ENCODE data around the gene GBX2. TPM values are rescaled to one million over a fixed set of nuclear protein-coding genes. Genes with fewer than 3 reads are reported as not detected.

GBX2 gene
- total RNA-seq, 1 experiment from 2014 or later = 0.31 TPM

DNA sequence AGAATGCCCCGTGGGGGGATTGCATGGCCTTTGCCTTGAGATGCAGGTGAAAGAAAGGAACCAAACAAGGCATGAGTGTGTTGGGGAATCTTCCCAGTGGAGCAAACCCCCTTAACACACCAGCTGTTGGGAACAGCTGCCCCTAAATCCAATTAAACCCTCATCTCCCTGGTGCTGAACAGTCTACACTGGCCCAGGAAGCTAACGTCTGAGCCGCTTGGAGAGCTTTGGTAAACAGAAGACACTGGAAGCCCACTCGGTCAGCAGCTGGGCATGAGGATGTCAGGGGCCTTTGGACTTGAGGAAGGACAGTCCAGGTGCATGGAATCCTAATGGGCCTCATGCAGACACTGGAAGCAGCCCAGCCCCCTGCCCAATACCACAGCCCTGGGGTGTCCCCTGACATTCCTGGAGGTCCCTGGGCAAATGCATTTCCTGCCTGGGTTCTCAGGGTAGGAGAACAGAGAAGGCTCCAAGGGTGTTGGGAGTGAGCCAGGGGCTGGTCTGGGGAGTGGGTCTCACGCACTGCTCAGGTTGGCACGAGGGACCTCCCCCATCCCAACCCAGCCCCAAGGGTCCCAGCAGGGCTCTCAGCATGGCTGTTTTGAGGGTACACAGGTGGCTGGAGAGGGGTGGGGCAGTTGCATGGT, 37.7 kb downstream of the GBX2 start:
- H3K14ac ChIP-seq (ENCODE audit: insufficient read depth, low read length) = no peak overlapping the region; the same call in 1 of the 2 replicates
- H2BK20ac ChIP-seq (ENCODE audit: low read depth, low read length, poor library complexity, severe bottlenecking) = no peak overlapping the region
- H3K4me1 Mint-ChIP-seq = peaks cover 12 to 21% of the 10 kb centered on the region in 2 experiments
- no peaks in the 10 kb centered on the region for H3K79me2 ChIP-seq (ENCODE audit: insufficient read depth, low read length)
- no peak overlapping the region for H2BK12ac ChIP-seq (ENCODE audit: insufficient read length, low read depth, low read length)
- no peak overlapping the region for H3K27ac Mint-ChIP-seq
- H3T11ph ChIP-seq (ENCODE audit: low read length) = no peak overlapping the region
- no peak overlapping the region for H3K9ac ChIP-seq (ENCODE audit: extremely low read depth, insufficient read length, low read length)
- H2BK15ac ChIP-seq (ENCODE audit: low read depth, low read length) = no peak overlapping the region
- no peak overlapping the region for H4K5ac ChIP-seq (ENCODE audit: insufficient read length, low read depth, low read length)
- TF ChIP-seq, protein P1, sequence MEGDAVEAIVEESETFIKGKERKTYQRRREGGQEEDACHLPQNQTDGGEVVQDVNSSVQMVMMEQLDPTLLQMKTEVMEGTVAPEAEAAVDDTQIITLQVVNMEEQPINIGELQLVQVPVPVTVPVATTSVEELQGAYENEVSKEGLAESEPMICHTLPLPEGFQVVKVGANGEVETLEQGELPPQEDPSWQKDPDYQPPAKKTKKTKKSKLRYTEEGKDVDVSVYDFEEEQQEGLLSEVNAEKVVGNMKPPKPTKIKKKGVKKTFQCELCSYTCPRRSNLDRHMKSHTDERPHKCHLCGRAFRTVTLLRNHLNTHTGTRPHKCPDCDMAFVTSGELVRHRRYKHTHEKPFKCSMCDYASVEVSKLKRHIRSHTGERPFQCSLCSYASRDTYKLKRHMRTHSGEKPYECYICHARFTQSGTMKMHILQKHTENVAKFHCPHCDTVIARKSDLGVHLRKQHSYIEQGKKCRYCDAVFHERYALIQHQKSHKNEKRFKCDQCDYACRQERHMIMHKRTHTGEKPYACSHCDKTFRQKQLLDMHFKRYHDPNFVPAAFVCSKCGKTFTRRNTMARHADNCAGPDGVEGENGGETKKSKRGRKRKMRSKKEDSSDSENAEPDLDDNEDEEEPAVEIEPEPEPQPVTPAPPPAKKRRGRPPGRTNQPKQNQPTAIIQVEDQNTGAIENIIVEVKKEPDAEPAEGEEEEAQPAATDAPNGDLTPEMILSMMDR (conservative IDR thresholded peaks at IDR 0.05) = no peak
- 0 out of 7 replicates have a peak, but pooled peaks cover 0 to 3% (median 0%) of the 10 kb centered on the region in 3 experiments for H3K36me3 Mint-ChIP-seq (ENCODE audit: insufficient read depth in 1 of 3, low read depth in 3 of 3)
- H3K9me3 ChIP-seq (ENCODE audit: control insufficient read depth, low read depth, low read length) = no peaks in the 10 kb centered on the region
- H3K79me1 ChIP-seq (ENCODE audit: insufficient read depth, low read depth, low read length, poor library complexity, severe bottlenecking) = no peaks in the 10 kb centered on the region
- WGBS (ENCODE audit: extremely low coverage, insufficient read length, low lambda C conversion rate) = no CpG with 5 or more reads among the region's 6 CpGs
- no peaks in the 10 kb centered on the region for H3K9me3 Mint-ChIP-seq
- H3K18ac ChIP-seq (ENCODE audit: insufficient read length, low read depth, low read length) = no peak overlapping the region
- peaks cover 1% of the 10 kb centered on the region for H3K27me3 Mint-ChIP-seq (ENCODE audit: low read depth)
- no peaks in the 10 kb centered on the region for H4K20me1 ChIP-seq (ENCODE audit: control insufficient read depth, insufficient read depth, insufficient read length)
- no peak overlapping the region for H3K27ac ChIP-seq (ENCODE audit: insufficient read length, low read depth, low read length)
- H3K23me2 ChIP-seq (ENCODE audit: insufficient read length, low read depth, low read length, poor library complexity, severe bottlenecking) = no peaks in the 10 kb centered on the region
- H4K91ac ChIP-seq (ENCODE audit: insufficient read length, low read depth, low read length) = no peak overlapping the region
- no peak overlapping the region for H3K4ac ChIP-seq (ENCODE audit: low read depth, low read length)
- no peaks in the 10 kb centered on the region for H3K27me3 ChIP-seq (ENCODE audit: insufficient read depth, low read length)
- H3K23ac ChIP-seq (ENCODE audit: insufficient read length, low read depth, low read length) = no peak overlapping the region
- no peak overlapping the region for H2AK5ac ChIP-seq (ENCODE audit: insufficient read length, low read length)
- H3K4me2 ChIP-seq (ENCODE audit: insufficient read depth, insufficient read length, low read length) = no peak overlapping the region
- no peak overlapping the region for H2BK120ac ChIP-seq (ENCODE audit: low read depth, low read length, poor library complexity, severe bottlenecking)
- peaks cover 6% of the 10 kb centered on the region; the same call in 1 of the 2 replicates for H3K4me1 ChIP-seq (ENCODE audit: insufficient read depth, low read length)
- DNase-seq = no peak
- no peak overlapping the region for H4K8ac ChIP-seq (replicated peaks; ENCODE audit: insufficient read length, low read depth, low read length)
- H3K4me3 Mint-ChIP-seq = no peak overlapping the region
- no peak overlapping the region for H3K56ac ChIP-seq (ENCODE audit: insufficient read length, low read depth, low read length)
- H2BK5ac ChIP-seq (ENCODE audit: insufficient read length, low read length) = no peak overlapping the region
- H2AFZ ChIP-seq (ENCODE audit: low read length) = no peak overlapping the region
